ENCODE results near the gene TDO2.

- TF ChIP-seq EZH2 (IDR thresholded peaks at IDR 0.05; ENCODE audit: low read length, unreplicated experiment) (no peak), EZH2phosphoT487 (IDR thresholded peaks at IDR 0.05; ENCODE audit: borderline replicate concordance, low read length) (no peak), CTCF (conservative IDR thresholded peaks at IDR 0.05; ENCODE audit: low read depth, low read length) (no peak)
Measured at GRCh38 chr4:155879767-155880166, 23.7 kb upstream of the TDO2 start.

Data from PC-3 (cell line).